KOPT-K1 (cell line): ENCODE data around the gene LCE7A.

Experiments used
- H3K27ac ChIP-seq: fragments of 200-600 bp; sonication (generic); 2 replicates; pipeline ENCODE4 v1.5.1; 2016; ENCODE audit warnings: antibody characterized with exemption, mild to moderate bottlenecking, low read depth, low read length; ENCODE audit not compliant: poor library complexity, severe bottlenecking
- H3K36me3 ChIP-seq: fragments of 200-600 bp; sonication (generic); 2 replicates; pipeline ENCODE4 v1.5.1; 2017; ENCODE audit warnings: antibody characterized with exemption, mild to moderate bottlenecking, low read length, moderate library complexity; ENCODE audit not compliant: insufficient read depth
- H3K9me3 ChIP-seq: fragments of 200-600 bp; sonication (generic); 2 replicates; pipeline ENCODE4 v1.5.1; 2017; ENCODE audit warnings: antibody characterized with exemption, low read length, mild to moderate bottlenecking; ENCODE audit not compliant: insufficient read depth, poor library complexity, severe bottlenecking

LCE7A gene

DNA sequence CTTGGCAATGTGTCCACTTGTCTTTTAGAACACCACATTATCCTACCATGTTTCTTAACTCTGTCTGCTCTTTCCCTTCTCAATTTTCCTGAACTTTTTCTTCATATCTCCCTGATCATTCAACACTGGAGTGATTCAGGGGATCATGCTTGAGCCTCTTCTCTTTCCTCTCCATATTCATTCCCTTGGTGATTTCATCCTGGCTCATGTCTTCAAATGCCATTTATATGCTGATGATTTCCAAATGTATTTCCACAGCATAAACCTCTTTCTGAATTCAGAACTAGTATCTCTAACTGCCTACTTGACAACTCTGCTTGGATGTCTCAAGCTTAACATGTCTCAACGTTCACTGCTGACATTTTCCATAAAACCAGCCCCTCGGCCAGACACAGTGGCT lies 40.1 kb downstream of the LCE7A start:
- H3K9me3 ChIP-seq = no peaks in the 10 kb centered on the region
- no peak overlapping the region for H3K27ac ChIP-seq
- no peaks in the 10 kb centered on the region for H3K36me3 ChIP-seq

DNA sequence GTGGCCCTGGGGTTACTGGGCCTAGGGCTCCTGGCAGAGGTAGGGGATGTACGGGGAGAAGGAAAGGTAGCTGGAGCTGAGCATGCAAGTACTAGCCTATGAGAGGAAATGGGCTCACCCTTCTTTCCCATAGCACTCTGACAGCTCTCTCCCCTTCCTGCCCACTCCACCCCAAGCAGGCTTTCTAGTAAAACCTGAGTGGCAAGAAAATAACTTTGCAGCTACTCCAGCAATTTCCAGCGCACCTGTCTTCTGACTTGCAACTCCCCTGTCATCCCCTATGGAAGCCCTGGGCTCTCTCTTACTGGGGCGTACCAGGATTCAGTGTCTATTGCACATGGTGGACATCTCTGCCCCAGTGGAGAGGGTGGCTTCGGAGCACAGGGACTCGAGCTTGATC lies 41.8 kb downstream of the LCE7A start:
- no peaks in the 10 kb centered on the region for H3K36me3 ChIP-seq
- no peak overlapping the region for H3K27ac ChIP-seq
- H3K9me3 ChIP-seq = no peaks in the 10 kb centered on the region

DNA sequence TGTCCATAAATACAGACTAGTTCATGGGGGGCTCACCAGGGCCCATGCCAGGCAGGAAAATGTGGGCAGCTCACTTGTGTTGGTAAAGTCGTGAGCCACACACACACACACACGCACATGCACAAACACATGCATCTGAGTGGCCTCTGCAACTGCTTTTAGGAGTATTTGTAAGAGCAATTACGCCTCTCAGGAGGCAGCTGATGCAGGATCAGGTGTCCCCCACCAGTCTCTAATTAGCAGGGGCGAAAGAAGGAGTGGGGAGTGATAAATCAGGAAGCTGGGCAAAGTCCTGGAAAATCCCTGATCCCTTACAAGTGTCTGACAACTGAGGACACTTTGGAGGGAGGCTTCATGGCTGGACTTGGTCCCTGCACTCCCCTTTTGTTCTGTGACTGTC lies 42.8 kb downstream of the LCE7A start:
- Histone ChIP-seq H3K27ac (no peak overlapping the region), H3K36me3 (no peaks in the 10 kb centered on the region), H3K9me3 (no peaks in the 10 kb centered on the region)

- no peak overlapping the region for H3K27ac ChIP-seq
- no peaks in the 10 kb centered on the region for H3K36me3 ChIP-seq
- H3K9me3 ChIP-seq = no peaks in the 10 kb centered on the region
Measured at GRCh38 chr1:152904688-152905440, 45.1 kb downstream of the LCE7A start.

DNA sequence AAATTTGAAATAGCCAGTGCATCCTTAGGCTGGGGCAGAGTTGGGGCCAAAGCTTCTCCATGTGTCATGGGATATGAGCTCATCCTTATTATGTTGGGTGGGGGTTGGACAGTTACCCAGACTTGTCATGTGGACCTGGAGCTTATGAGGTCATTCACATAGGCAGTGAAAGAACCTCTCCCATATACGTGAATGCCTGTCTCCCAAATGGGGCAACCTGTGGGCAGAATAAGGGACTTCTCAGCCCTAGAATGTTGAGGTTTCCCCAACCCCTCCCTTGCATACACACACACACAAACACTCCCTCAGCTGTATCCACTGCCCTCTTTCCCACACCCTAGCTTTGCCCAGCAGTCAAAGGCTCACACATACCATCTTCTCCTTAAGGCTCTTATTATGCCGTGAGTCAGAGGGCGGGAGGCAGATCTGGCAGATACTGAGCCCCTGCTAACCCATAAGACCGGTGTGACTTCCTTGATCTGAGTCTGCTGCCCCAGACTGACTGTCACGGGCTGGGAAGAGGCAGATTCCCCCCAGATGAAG lies 46.3 kb downstream of the LCE7A start:
- Histone ChIP-seq H3K36me3 (no peaks in the 10 kb centered on the region), H3K27ac (no peak overlapping the region), H3K9me3 (no peaks in the 10 kb centered on the region)

DNA sequence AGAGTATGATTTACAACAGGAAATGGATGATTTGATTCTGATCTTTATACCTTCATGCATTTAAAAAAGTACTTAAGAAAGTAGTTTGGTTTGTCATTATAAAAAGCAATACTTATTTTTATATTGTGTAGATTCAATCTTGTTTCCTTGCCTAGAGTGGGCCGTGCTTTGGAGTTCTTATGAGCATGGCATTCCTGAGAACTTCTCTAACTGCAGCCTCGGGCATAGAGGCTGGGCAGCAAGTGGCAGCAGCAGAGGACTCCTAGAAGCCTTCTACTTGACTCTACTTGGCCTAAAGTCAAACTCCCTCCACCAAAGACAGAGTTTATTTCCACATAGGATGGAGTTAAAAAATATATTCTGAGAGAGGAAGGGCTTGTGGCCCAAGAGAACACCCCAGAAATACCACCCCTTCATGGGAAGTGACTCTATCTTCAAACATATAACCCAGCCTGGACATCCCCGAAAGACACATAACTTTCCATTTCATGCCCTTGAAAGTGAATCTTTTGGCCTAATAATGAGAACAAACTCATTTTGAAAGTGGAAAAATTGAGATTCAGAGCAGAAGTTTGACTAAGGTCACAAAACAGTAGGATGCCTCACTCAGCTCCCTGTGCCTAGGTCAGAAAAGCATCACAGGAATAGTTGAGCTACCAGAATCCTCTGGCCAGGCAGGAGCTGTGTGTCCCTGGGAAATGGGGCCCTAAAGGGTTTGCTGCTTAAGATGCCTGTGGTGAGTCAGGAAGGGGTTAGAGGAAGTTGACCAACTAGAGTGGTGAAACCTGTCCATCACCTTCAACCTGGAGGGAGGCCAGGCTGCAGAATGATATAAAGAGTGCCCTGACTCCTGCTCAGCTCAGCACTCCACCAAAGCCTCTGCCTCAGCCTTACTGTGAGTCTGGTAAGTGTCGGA lies 48.1 kb downstream of the LCE7A start, which contains the start of gene IVL:
Gene IVL, plus strand, starts transcription at position 861 of the 916 bp plus-strand sequence. CDS start 1,252 bp downstream, outside the sequence.
- H3K9me3 ChIP-seq = no peaks in the 10 kb centered on the region
- no peaks in the 10 kb centered on the region for H3K36me3 ChIP-seq
- no peak within 1 kb of the TSS for H3K27ac ChIP-seq

- no peak overlapping the region for H3K27ac ChIP-seq
Measured at GRCh38 chr1:152909206-152909605, 49.4 kb downstream of the LCE7A start.

More at GRCh38 chr1:152909206-152909605, 49.4 kb downstream of the LCE7A start:
- H3K36me3 ChIP-seq = no peaks in the 10 kb centered on the region
- H3K9me3 ChIP-seq = no peaks in the 10 kb centered on the region
